Measurements from ENCODE around the gene SLC16A8.
A peak's percentile ranks its signal among the peaks of the same experiment; 100 is the strongest.
"Not testable (repeated sequence)": the region's sequence is repeated elsewhere in the genome, so short reads cannot be mapped to it uniquely, and the experiment has no call there.

The SLC16A8 gene

DNA sequence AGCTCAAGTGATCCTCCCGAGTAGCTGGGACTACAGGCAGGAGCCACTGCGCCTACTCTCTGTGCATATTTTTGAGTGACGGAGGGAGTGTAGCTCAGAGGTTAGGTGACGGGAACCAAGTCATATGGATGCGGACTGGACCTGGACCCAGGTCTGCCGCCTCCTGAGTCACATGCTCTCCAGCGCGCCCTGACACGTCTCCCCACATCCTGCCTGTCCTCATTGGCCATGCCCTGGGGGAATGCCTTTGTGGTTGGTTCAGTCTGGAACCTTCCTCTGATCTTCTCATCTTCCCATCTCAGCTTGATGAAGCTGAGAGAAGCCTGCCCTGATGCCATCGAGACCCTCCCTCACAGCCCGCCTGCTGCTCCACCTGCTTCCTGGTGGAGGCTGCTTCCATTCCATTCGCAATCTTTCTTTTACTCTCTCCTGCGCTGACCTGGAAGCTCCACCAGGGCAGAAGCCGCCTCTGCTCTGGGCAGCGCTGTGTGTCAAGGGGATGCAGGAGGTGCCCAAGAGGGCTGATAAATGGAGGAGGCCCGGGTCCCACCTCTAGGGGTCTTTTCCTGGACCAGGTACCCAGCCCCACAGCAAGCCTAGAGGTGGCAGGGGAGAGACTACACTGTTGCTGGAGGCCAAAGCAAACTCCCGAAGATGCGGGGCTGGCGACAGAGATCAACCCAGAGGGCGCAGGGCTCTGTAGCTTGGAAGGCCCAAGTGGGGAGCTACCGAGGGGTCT lies 40.4 kb upstream of the SLC16A8 start:
- WGBS (ENCODE audit: extremely low coverage, insufficient coverage, low lambda C conversion rate): no CpG with 5 or more reads among the region's 21 CpGs

DNA sequence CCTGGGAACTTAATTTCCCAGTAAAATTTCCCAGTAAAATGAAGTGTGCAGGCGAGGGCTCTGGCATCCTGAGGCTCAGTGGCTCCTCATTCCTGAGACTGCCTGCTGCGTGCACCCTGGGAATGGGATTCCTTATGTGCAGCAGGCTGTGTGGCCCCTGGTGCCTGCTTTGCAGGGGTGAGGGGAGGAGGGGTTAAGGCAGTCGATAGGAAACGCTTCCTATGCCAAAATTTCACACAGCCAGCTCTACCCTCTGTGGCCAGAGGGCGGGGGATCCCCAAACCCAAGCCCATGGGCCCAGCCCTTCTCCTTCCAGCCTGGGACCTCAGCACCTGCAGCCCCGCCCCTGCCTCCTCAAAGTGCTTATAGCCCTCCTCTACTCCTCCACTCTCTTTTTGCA lies 38.6 kb upstream of the SLC16A8 start:
- Histone ChIP-seq H3K56ac (ENCODE audit: low read length) (no peak overlapping the region), H3K27me3 (ENCODE audit: insufficient read depth, low read length, poor library complexity) (no peaks in the 10 kb centered on the region), H3K27ac (ENCODE audit: low read depth, low read length) (no peak overlapping the region), H3K36me3 (ENCODE audit: control insufficient read depth, insufficient read depth, low read length) (no peaks in the 10 kb centered on the region), H2BK15ac (replicated peaks; ENCODE audit: low read depth) (no peak overlapping the region), H3K4me1 (ENCODE audit: control insufficient read depth, low read depth, low read length) (no peaks in the 10 kb centered on the region), H3K18ac (ENCODE audit: low read length) (no peak overlapping the region), H3K4me2 (ENCODE audit: low read length) (no peak overlapping the region), H3K79me1 (ENCODE audit: low read length) (no peaks in the 10 kb centered on the region), H4K8ac (ENCODE audit: low read depth, low read length) (no peak overlapping the region), H3K4ac (ENCODE audit: low read depth, low read length) (no peak overlapping the region), H3K23ac (ENCODE audit: low read length) (no peak overlapping the region), H3K9ac (ENCODE audit: low read length) (no peak overlapping the region), H2BK120ac (ENCODE audit: low read depth, low read length) (no peak overlapping the region), H2AK5ac (ENCODE audit: low read length) (no peak overlapping the region), H4K5ac (ENCODE audit: low read length) (no peak overlapping the region), H3K4me3 (ENCODE audit: low read length) (no peak overlapping the region), H2BK5ac (ENCODE audit: low read length) (no peak overlapping the region), H3K79me2 (ENCODE audit: control insufficient read depth, insufficient read depth, low read length) (no peaks in the 10 kb centered on the region)
- no peak for DNase-seq
- WGBS (ENCODE audit: extremely low coverage, insufficient coverage, low lambda C conversion rate): no CpG with 5 or more reads among the region's 6 CpGs

More for the DNA sequence above, 40.4 kb upstream of the SLC16A8 start:
- peak; percentile 66 for DNase-seq
- Histone ChIP-seq H3K56ac (ENCODE audit: low read length) (no peak overlapping the region), H4K5ac (ENCODE audit: low read length) (no peak overlapping the region), H3K23ac (ENCODE audit: low read length) (no peak overlapping the region), H3K79me2 (ENCODE audit: control insufficient read depth, insufficient read depth, low read length) (no peaks in the 10 kb centered on the region), H3K4ac (ENCODE audit: low read depth, low read length) (no peak overlapping the region), H3K18ac (ENCODE audit: low read length) (no peak overlapping the region), H3K4me3 (ENCODE audit: low read length) (no peak overlapping the region), H3K27me3 (ENCODE audit: insufficient read depth, low read length, poor library complexity) (no peaks in the 10 kb centered on the region), H3K27ac (ENCODE audit: low read depth, low read length) (no peak overlapping the region), H2AK5ac (ENCODE audit: low read length) (no peak overlapping the region), H2BK15ac (replicated peaks; ENCODE audit: low read depth) (no peak overlapping the region), H2BK5ac (ENCODE audit: low read length) (no peak overlapping the region), H3K36me3 (ENCODE audit: control insufficient read depth, insufficient read depth, low read length) (no peaks in the 10 kb centered on the region), H3K4me2 (ENCODE audit: low read length) (no peak overlapping the region), H3K79me1 (ENCODE audit: low read length) (no peaks in the 10 kb centered on the region), H2BK120ac (ENCODE audit: low read depth, low read length) (no peak overlapping the region), H4K8ac (ENCODE audit: low read depth, low read length) (no peak overlapping the region), H3K4me1 (ENCODE audit: control insufficient read depth, low read depth, low read length) (no peaks in the 10 kb centered on the region), H3K9ac (ENCODE audit: low read length) (no peak overlapping the region)

DNA sequence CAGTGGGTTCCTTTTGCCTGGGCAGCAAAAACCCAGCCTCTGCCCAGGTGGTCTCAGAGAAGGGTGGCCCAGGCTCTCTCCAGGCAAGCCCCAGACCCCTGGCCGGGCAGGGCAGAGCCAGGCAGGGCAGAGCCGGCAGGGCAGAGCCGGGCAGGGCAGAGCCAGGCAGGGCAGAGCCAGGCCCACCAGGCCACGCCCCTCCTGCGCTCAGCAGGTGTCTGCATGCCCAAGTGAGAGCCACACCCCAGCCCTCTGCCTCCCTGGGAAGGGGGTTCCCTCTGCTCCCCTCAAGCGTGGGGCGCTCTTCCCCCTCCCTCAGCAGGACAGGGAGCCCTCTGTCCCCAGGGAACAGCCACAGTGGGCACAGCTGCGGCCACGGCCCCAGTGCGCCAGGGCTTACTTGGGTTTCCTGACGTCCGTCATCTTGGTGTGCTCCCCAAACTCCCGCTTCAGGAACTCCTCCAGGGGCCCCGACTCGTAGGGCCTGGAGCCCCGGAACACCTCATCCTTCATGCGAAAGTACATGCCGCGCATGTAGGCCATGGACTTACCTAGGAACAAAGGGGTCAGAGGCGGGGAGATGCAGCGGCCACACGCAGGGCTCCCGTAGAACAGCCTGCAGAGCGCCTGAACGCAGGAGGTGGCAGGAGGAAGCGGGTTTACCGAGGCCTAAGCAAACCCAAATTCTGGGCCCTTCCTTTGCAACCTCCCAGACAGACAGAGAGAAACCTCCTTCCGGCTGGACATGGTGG lies 36.6 kb upstream of the SLC16A8 start:
- Histone ChIP-seq H3K9ac (ENCODE audit: low read length) (no peak overlapping the region), H3K4me1 (ENCODE audit: control insufficient read depth, low read depth, low read length) (no peaks in the 10 kb centered on the region), H3K56ac (ENCODE audit: low read length) (no peak overlapping the region), H3K27me3 (ENCODE audit: insufficient read depth, low read length, poor library complexity) (no peaks in the 10 kb centered on the region), H2BK5ac (ENCODE audit: low read length) (no peak overlapping the region), H2BK120ac (ENCODE audit: low read depth, low read length) (no peak overlapping the region), H3K36me3 (ENCODE audit: control insufficient read depth, insufficient read depth, low read length) (no peaks in the 10 kb centered on the region), H2AK5ac (ENCODE audit: low read length) (no peak overlapping the region), H3K23ac (ENCODE audit: low read length) (no peak overlapping the region), H4K8ac (ENCODE audit: low read depth, low read length) (no peak overlapping the region), H3K27ac (ENCODE audit: low read depth, low read length) (no peak overlapping the region), H3K79me1 (ENCODE audit: low read length) (no peaks in the 10 kb centered on the region), H3K4me3 (ENCODE audit: low read length) (no peak overlapping the region), H3K18ac (ENCODE audit: low read length) (no peak overlapping the region), H2BK15ac (replicated peaks; ENCODE audit: low read depth) (no peak overlapping the region), H4K5ac (ENCODE audit: low read length) (no peak overlapping the region), H3K4me2 (ENCODE audit: low read length) (no peak overlapping the region), H3K79me2 (ENCODE audit: control insufficient read depth, insufficient read depth, low read length) (no peaks in the 10 kb centered on the region), H3K4ac (ENCODE audit: low read depth, low read length) (no peak overlapping the region)
- WGBS (ENCODE audit: extremely low coverage, insufficient coverage, low lambda C conversion rate): no CpG with 5 or more reads among the region's 28 CpGs
- DNase-seq: no peak

DNA sequence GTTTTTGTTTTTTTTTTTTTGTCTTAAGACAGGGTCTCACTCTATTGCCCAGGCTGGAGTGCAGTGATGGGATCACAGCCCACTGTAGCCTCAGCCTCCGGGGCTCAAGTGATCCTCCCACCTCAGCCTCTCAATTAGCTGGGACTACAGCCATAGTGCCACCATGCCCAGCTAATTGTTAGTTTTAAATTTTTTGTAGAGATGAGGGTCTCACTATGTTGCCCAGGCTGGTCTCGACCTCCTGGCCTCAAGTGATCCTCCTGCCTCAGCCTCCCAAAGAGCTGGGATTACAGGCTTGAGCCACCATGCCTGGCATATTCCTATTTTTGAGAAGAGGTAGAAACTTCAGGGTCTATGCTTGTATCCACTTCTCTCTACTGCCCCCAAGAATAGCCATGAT lies 34.8 kb upstream of the SLC16A8 start:
- not testable (repeated sequence) for H3K4me2 ChIP-seq (ENCODE audit: low read length); H3K4me1 ChIP-seq (ENCODE audit: control insufficient read depth, low read depth, low read length); H2BK120ac ChIP-seq (ENCODE audit: low read depth, low read length)

DNA sequence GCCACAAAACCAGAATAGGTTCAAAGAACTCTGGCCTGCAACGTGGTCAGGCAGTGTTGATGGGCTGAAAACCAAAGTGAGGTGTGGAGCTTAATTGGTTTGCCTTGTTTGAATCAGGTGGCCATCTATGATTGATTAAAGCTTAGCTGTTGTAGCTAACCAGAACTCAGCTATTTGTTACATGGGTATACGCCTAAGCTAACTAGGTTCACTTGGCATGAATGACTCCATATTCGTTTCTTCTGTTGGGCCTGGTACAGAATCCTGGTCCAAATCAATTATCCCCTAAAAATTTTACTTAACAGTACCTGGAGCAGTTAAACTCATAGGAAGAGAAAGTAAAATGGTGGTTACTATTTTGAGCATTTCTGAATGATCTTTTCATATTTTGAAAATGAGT lies 34.2 kb upstream of the SLC16A8 start:
- no peak overlapping the region for H3K23ac ChIP-seq (ENCODE audit: low read length)
- H2AK5ac ChIP-seq (ENCODE audit: low read length): no peak overlapping the region

More for the DNA sequence above, 34.8 kb upstream of the SLC16A8 start:
- not testable (repeated sequence) for H2BK15ac ChIP-seq (replicated peaks; ENCODE audit: low read depth); H2BK5ac ChIP-seq (ENCODE audit: low read length); H3K9ac ChIP-seq (ENCODE audit: low read length); H2AK5ac ChIP-seq (ENCODE audit: low read length); H3K27ac ChIP-seq (ENCODE audit: low read depth, low read length); H3K23ac ChIP-seq (ENCODE audit: low read length); H4K8ac ChIP-seq (ENCODE audit: low read depth, low read length); H3K27me3 ChIP-seq (ENCODE audit: insufficient read depth, low read length, poor library complexity); H3K4me3 ChIP-seq (ENCODE audit: low read length); H3K56ac ChIP-seq (ENCODE audit: low read length); H3K36me3 ChIP-seq (ENCODE audit: control insufficient read depth, insufficient read depth, low read length); H3K4ac ChIP-seq (ENCODE audit: low read depth, low read length); H4K5ac ChIP-seq (ENCODE audit: low read length); H3K79me1 ChIP-seq (ENCODE audit: low read length); H3K18ac ChIP-seq (ENCODE audit: low read length); DNase-seq; H3K79me2 ChIP-seq (ENCODE audit: control insufficient read depth, insufficient read depth, low read length)
- no CpG with 5 or more reads among the region's 2 CpGs for WGBS (ENCODE audit: extremely low coverage, insufficient coverage, low lambda C conversion rate)

More for the DNA sequence above, 34.2 kb upstream of the SLC16A8 start:
- no peak overlapping the region for H3K4me3 ChIP-seq (ENCODE audit: low read length)
- H3K27ac ChIP-seq (ENCODE audit: low read depth, low read length): no peak overlapping the region
- no peak overlapping the region for H2BK15ac ChIP-seq (replicated peaks; ENCODE audit: low read depth)
- no peaks in the 10 kb centered on the region for H3K79me2 ChIP-seq (ENCODE audit: control insufficient read depth, insufficient read depth, low read length)
- H3K4me2 ChIP-seq (ENCODE audit: low read length): no peak overlapping the region
- no peak overlapping the region for H2BK5ac ChIP-seq (ENCODE audit: low read length)
- H4K8ac ChIP-seq (ENCODE audit: low read depth, low read length): no peak overlapping the region
- no peaks in the 10 kb centered on the region for H3K27me3 ChIP-seq (ENCODE audit: insufficient read depth, low read length, poor library complexity)
- H3K18ac ChIP-seq (ENCODE audit: low read length): no peak overlapping the region
- no peak overlapping the region for H2BK120ac ChIP-seq (ENCODE audit: low read depth, low read length)
- no peaks in the 10 kb centered on the region for H3K79me1 ChIP-seq (ENCODE audit: low read length)
- WGBS (ENCODE audit: extremely low coverage, insufficient coverage, low lambda C conversion rate): no CpG with 5 or more reads among the region's 3 CpGs
- H3K4me1 ChIP-seq (ENCODE audit: control insufficient read depth, low read depth, low read length): no peaks in the 10 kb centered on the region
- no peak overlapping the region for H3K4ac ChIP-seq (ENCODE audit: low read depth, low read length)
- DNase-seq: no peak
- H3K36me3 ChIP-seq (ENCODE audit: control insufficient read depth, insufficient read depth, low read length): no peaks in the 10 kb centered on the region
- H3K9ac ChIP-seq (ENCODE audit: low read length): no peak overlapping the region
- no peak overlapping the region for H4K5ac ChIP-seq (ENCODE audit: low read length)
- no peak overlapping the region for H3K56ac ChIP-seq (ENCODE audit: low read length)

Measured in mesendoderm (in vitro differentiated cells).